Anterior cingulate cortex (tissue), 58 donors: ENCODE results near the gene CHMP4A.

ENCODE experiments used
- DNase-seq, 58 donors: peaks; one replicate each; lab custom pipeline; 2025; lab: John Stamatoyannopoulos, UW

Gene CHMP4A

GRCh38 chr14:24198814-24199524 is 14.3 kb downstream of the CHMP4A start:
- no peak for DNase-seq

- no peak for DNase-seq
Measured at GRCh38 chr14:24197056-24197450, 16.2 kb downstream of the CHMP4A start.

- DNase-seq, result peak in 1 of 58 donors; percentile 27
Measured at GRCh38 chr14:24196071-24197055, 16.9 kb downstream of the CHMP4A start.

GRCh38 chr14:24195186-24196070 is 17.9 kb downstream of the CHMP4A start, which contains the start of gene TM9SF1:
Gene TM9SF1 (minus strand): TSS chr14:24195441. CDS start chr14:24195019, 422 bp downstream.
- DNase-seq, result peak; percentile 48 to 89 (median 76)

GRCh38 chr14:24194873-24195185 is 18.5 kb downstream of the CHMP4A start:
- no peak for DNase-seq

GRCh38 chr14:24194186-24194872 is 19.0 kb downstream of the CHMP4A start:
- no peak for DNase-seq

GRCh38 chr14:24192933-24193332 is 20.4 kb downstream of the CHMP4A start:
- no peak for DNase-seq

GRCh38 chr14:24190416-24190815 is 22.9 kb downstream of the CHMP4A start:
- DNase-seq, result no peak

- DNase-seq, result no peak
Measured at GRCh38 chr14:24189460-24189859, 23.8 kb downstream of the CHMP4A start.

- no peak for DNase-seq
Measured at GRCh38 chr14:24189059-24189375, 24.3 kb downstream of the CHMP4A start.

GRCh38 chr14:24188251-24189058 is 24.8 kb downstream of the CHMP4A start, which contains the start of gene IPO4:
Gene IPO4 (minus strand): TSS chr14:24188816. CDS start chr14:24188787, 29 bp downstream.
- peak; percentile 66 to 97 (median 93) for DNase-seq

- no peak for DNase-seq
Measured at GRCh38 chr14:24187539-24187915, 25.8 kb downstream of the CHMP4A start.

GRCh38 chr14:24186831-24187538 is 26.3 kb downstream of the CHMP4A start:
- no peak for DNase-seq

GRCh38 chr14:24185741-24186140 is 27.5 kb downstream of the CHMP4A start:
- no peak for DNase-seq

GRCh38 chr14:24185026-24185425 is 28.3 kb downstream of the CHMP4A start:
- DNase-seq, result no peak

GRCh38 chr14:24184104-24184970 is 29.0 kb downstream of the CHMP4A start:
- DNase-seq, result no peak

- no peak for DNase-seq
Measured at GRCh38 chr14:24183014-24183481, 30.2 kb downstream of the CHMP4A start.
